B cell (primary cell): ENCODE measurements around the gene KLK15. TPM values are rescaled to one million over a fixed set of nuclear protein-coding genes. Genes with fewer than 3 reads are reported as not detected.

Source experiments
- ATAC-seq: fragments of 200-7000 bp; cut with Tn5 transposase; one replicate; pipeline ENCODE4 v1.10.0; 2021; ENCODE audit warnings: low read depth, mild to moderate bottlenecking, moderate number of reproducible peaks, moderate library complexity
- CTCF ChIA-PET: fragments of 350-600 bp; sonication (Branson Sonifier 250); formaldehyde crosslinking; loops from one replicate; lab custom pipeline; 2021; ENCODE audit warnings: antibody characterized with exemption, inconsistent platforms; lab: Charles Lee
- POLR2A ChIA-PET: fragments of 350-600 bp; sonication (Branson Sonifier 250); formaldehyde crosslinking; loops from one replicate; lab custom pipeline; 2021; ENCODE audit warnings: antibody characterized with exemption; lab: Charles Lee
- DNase-seq: peaks from one replicate; pipeline ENCODE4 v3.0.0; 2013
- H2AFZ ChIP-seq: 2 replicates; pipeline ENCODE4 v1.6.1; 2012; ENCODE audit warnings: mild to moderate bottlenecking, low read depth, low read length; ENCODE audit not compliant: insufficient read depth, poor library complexity, severe bottlenecking
- H3K27ac ChIP-seq, 2 donors: 1 replicate in 1 of 2; 2 replicates in 1 of 2; pipeline ENCODE4 v1.5.1; 2012 to 2013; ENCODE audit warnings: low read length in 2 of 2, mild to moderate bottlenecking in 2 of 2, moderate library complexity in 1 of 2
- H3K27me3 ChIP-seq, 4 experiments: fragments of 200-600 bp in 1 of 4; sonication (generic) in 1 of 4; replicated peaks in 1 of 4; 1 replicate in 2 of 4; 2 replicates in 2 of 4; pipeline versions ENCODE4 v1.6.1 to v1.7.0; 2013 to 2016; ENCODE audit warnings: low read length in 3 of 4, mild to moderate bottlenecking in 2 of 4, mixed read lengths in 1 of 4, moderate library complexity in 1 of 4; ENCODE audit not compliant: insufficient read depth in 4 of 4, control insufficient read depth in 3 of 4; ENCODE audit errors: control extremely low read depth in 1 of 4
- H3K36me3 ChIP-seq, 2 experiments: replicated peaks in 1 of 2; 1 replicate in 1 of 2; 2 replicates in 1 of 2; pipeline versions ENCODE4 v1.6.1 to v1.7.1; 2013; ENCODE audit warnings: low read length in 1 of 2; ENCODE audit not compliant: insufficient read depth in 2 of 2, control insufficient read depth in 1 of 2; ENCODE audit errors: control extremely low read depth in 1 of 2, extremely low read depth in 1 of 2
- H3K4me1 ChIP-seq, 2 donors: fragments of 200-600 bp in 1 of 2; sonication (generic) in 1 of 2; 1 replicate in 1 of 2; 2 replicates in 1 of 2; pipeline versions ENCODE4 v1.5.1 to v1.6.1; 2013 to 2017; ENCODE audit warnings: low read length in 2 of 2; ENCODE audit not compliant: control insufficient read depth in 2 of 2, insufficient read depth in 2 of 2
- H3K4me2 ChIP-seq: replicated peaks from 2 replicates; pipeline ENCODE3; 2012; ENCODE audit warnings: mild to moderate bottlenecking, low read depth, low read length; ENCODE audit not compliant: poor library complexity, severe bottlenecking
- H3K4me3 ChIP-seq, 5 experiments: fragments of 200-600 bp in 1 of 5; sonication (generic) in 1 of 5; 1 replicate in 3 of 5; 2 replicates in 2 of 5; pipeline versions ENCODE4 v1.5.1 to v1.7.0; 2011 to 2016; ENCODE audit warnings: low read length in 4 of 5, mild to moderate bottlenecking in 4 of 5, low read depth in 2 of 5, control low read depth in 1 of 5, moderate library complexity in 1 of 5; ENCODE audit not compliant: insufficient read depth in 1 of 5; ENCODE audit errors: control extremely low read depth in 1 of 5, extremely low read depth in 1 of 5
- H3K79me2 ChIP-seq: fragments of 200-600 bp; sonication (generic); one replicate; pipeline ENCODE4 v1.6.0; 2016; ENCODE audit warnings: low read length; ENCODE audit not compliant: control insufficient read depth, insufficient read depth
- H3K9ac ChIP-seq: fragments of 200-600 bp; sonication (generic); 2 replicates; pipeline ENCODE4 v1.6.1; 2017; ENCODE audit warnings: mild to moderate bottlenecking, low read length, moderate library complexity
- H3K9me3 ChIP-seq, 3 donors: one replicate each; pipeline versions ENCODE4 v1.6.1 to v1.7.1; 2013; ENCODE audit warnings: low read length in 2 of 3; ENCODE audit not compliant: control insufficient read depth in 2 of 3, insufficient read depth in 1 of 3; ENCODE audit errors: control extremely low read depth in 1 of 3
- H4K20me1 ChIP-seq: 2 replicates; pipeline ENCODE4 v1.6.0; 2012; ENCODE audit warnings: mild to moderate bottlenecking, low read length; ENCODE audit not compliant: insufficient read depth, control insufficient read depth, poor library complexity, severe bottlenecking
- H3K27ac Mint-ChIP-seq: one replicate; pipeline ENCODE4 v1.8.0; 2021; ENCODE audit warnings: mixed read lengths
- H3K27me3 Mint-ChIP-seq: one replicate; pipeline ENCODE4 v1.8.0; 2021; ENCODE audit warnings: mixed read lengths
- H3K4me1 Mint-ChIP-seq: one replicate; pipeline ENCODE4 v1.8.0; 2021; ENCODE audit warnings: mixed read lengths
- H3K4me3 Mint-ChIP-seq: one replicate; pipeline ENCODE4 v1.8.0; 2021; ENCODE audit warnings: mixed read lengths
- H3K9me3 Mint-ChIP-seq: one replicate; pipeline ENCODE4 v1.8.0; 2022; ENCODE audit warnings: mixed read lengths; ENCODE audit not compliant: insufficient read depth
- EZH2 ChIP-seq: IDR thresholded peaks from 2 replicates; pipeline ENCODE4 v1.6.1; 2012; ENCODE audit warnings: borderline replicate concordance, low read depth, mild to moderate bottlenecking, moderate library complexity, low read length; ENCODE audit not compliant: insufficient read depth, poor library complexity, severe bottlenecking
- WGBS: methylation state at CpG from one replicate; pipeline ENCODE4 v1.1.5; 2013; ENCODE audit warnings: missing lambda C conversion rate; ENCODE audit not compliant: insufficient coverage; 5-methylcytosine and 5-hydroxymethylcytosine counted together
- intact Hi-C: fragments of 100-400 bp; cut with micrococcal nuclease; formaldehyde crosslinking; loops from one replicate; pipeline ENCODE4 v1.10.0; 2022
- polyA plus RNA-seq: library from polyadenylated mRNA; depleted of rRNA; stranded (reverse); fragments of >200 nt; gene quantifications from 2 replicates; pipeline ENCODE4 v1.2.3, GENCODE V29; 2012
- total RNA-seq, 2 donors: library from RNA; stranded (reverse); fragments of 120-200 nt in 1 of 2; gene quantifications; 1 replicate in 1 of 2; 2 replicates in 1 of 2; pipeline versions ENCODE4 v1.2.3 to v1.2.4, GENCODE V29; 2013 to 2022
- TF ChIP-seq, protein P1 (sequence below): fragments of 200-600 bp; IDR thresholded peaks from one replicate; pipeline ENCODE4 v1.8.0; 2022; ENCODE audit warnings: antibody characterized with exemption, mild to moderate bottlenecking

The KLK15 gene
- total and polyA plus RNA-seq, 2 donors (not counting 1 experiment from before 2014, with no cell fraction given): 0.07 TPM; not detected in 1

DNA sequence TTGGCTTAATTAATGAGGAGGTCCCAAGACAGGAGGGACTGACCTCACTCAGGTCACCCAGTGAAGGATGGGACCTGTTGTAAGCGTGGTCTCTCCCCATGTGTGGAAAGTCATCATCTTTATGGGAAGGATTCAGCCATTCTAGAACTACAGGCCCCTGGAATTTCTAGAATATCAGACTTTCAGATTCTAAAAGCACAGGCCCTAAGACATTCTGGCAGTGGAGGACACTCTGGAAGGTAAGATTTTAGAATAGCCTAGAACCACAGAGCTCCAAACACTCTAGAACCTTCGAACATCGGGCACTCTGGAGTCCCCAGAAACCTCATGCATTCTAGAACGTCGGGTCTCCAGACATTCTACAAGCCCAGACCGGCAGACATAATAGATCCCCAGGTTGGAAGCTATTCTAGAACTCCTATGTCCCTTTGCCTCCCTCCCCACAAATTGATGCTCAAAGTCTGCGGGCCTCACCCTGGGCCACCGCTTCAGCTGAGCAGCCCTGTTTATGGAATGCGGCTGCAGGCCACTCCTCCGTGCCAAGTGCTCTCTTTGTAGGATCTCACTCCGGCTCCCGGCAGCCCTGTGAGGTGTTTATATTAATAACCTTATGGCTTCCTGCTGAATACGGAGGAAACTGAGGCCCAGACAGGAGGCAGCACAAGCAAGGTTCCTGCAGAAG, 1.9 kb upstream of the KLK15 start:
- Mint-ChIP-seq H3K4me1 (peaks cover 26% of the 10 kb centered on the region), H3K4me3 (peak overlapping the region; percentile 88), H3K27ac (no peak overlapping the region), H3K27me3 (peaks cover 46% of the 10 kb centered on the region), H3K9me3 (no peaks in the 10 kb centered on the region)
- Histone ChIP-seq H3K9ac (peak overlapping the region; percentile 66), H3K9me3 (peaks cover 0 to 5% (median 0%) of the 10 kb centered on the region in 3 donors), H3K4me2 (peak overlapping the region; percentile 73), H3K4me3 (peak overlapping the region in 4 of 5 experiments; percentile 51 to 67 (median 59)), H3K79me2 (no peaks in the 10 kb centered on the region), H3K4me1 (peaks cover 11 to 14% of the 10 kb centered on the region in 2 donors), H2AFZ (peak overlapping the region; percentile 74), H3K36me3 (no peaks in the 10 kb centered on the region), H3K27ac (no peak overlapping the region), H3K27me3 (peaks cover 0 to 48% (median 2%) of the 10 kb centered on the region in 4 experiments), H4K20me1 (no peaks in the 10 kb centered on the region)
- ChIA-PET CTCF (interaction anchor here (1.2 kb wide), 1 partner anchor 87 kb away, joined by 4 read pairs; no protein-coding TSS in a partner anchor), POLR2A (no interaction called here)
- ATAC-seq: no peak
- DNase-seq: no peak
- intact Hi-C loops: loop anchor here (2.0 to 5.0 kb wide), 2 partner anchors 30 to 62 kb away; no protein-coding TSS in a partner anchor
- 35% methylated on average over 11 of the region's 13 CpGs for WGBS
- no peak for TF ChIP-seq EZH2
- TF ChIP-seq, protein P1, sequence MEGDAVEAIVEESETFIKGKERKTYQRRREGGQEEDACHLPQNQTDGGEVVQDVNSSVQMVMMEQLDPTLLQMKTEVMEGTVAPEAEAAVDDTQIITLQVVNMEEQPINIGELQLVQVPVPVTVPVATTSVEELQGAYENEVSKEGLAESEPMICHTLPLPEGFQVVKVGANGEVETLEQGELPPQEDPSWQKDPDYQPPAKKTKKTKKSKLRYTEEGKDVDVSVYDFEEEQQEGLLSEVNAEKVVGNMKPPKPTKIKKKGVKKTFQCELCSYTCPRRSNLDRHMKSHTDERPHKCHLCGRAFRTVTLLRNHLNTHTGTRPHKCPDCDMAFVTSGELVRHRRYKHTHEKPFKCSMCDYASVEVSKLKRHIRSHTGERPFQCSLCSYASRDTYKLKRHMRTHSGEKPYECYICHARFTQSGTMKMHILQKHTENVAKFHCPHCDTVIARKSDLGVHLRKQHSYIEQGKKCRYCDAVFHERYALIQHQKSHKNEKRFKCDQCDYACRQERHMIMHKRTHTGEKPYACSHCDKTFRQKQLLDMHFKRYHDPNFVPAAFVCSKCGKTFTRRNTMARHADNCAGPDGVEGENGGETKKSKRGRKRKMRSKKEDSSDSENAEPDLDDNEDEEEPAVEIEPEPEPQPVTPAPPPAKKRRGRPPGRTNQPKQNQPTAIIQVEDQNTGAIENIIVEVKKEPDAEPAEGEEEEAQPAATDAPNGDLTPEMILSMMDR: no peak

DNA sequence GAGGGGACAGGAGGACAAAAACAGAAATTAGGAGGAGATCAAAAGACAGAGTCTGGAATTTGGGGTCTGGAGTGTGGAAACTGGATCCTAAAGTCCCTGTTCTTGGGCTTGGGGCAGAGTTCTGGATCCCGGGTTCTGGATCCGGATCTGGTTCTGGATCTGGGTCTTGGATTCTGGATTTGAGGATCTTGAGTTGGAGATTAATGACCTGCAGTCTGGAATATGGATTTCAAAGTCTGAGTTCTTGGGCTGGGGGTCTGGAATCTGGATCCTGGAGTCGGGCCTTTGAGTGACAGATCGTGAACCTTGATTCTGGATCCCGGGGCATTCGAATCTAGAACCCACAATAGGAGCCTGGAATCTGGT, 411 bp upstream of the KLK15 start:
- peaks cover 11 to 14% of the 10 kb centered on the region in 2 donors for H3K4me1 ChIP-seq
- H3K9ac ChIP-seq: no peak overlapping the region
- no peak overlapping the region for H2AFZ ChIP-seq
- POLR2A ChIA-PET: no interaction called here
- peaks cover 0 to 5% (median 0%) of the 10 kb centered on the region in 3 donors for H3K9me3 ChIP-seq
- H3K27ac Mint-ChIP-seq: no peak overlapping the region
- CTCF ChIA-PET: no interaction called here
- no peaks in the 10 kb centered on the region for H3K9me3 Mint-ChIP-seq
- H3K4me3 Mint-ChIP-seq: no peak overlapping the region
- H3K4me1 Mint-ChIP-seq: peaks cover 26% of the 10 kb centered on the region
- DNase-seq (no peak), ATAC-seq (no peak)
- no peak overlapping the region for H3K4me2 ChIP-seq
- peaks cover 47% of the 10 kb centered on the region for H3K27me3 Mint-ChIP-seq
- H3K27me3 ChIP-seq: peaks cover 0 to 48% (median 2%) of the 10 kb centered on the region in 4 experiments
- no peak overlapping the region for H3K4me3 ChIP-seq
- intact Hi-C loops: loop anchor here (2.0 kb wide), 1 partner anchor 29 kb away; no protein-coding TSS in a partner anchor
- H3K36me3 ChIP-seq: no peaks in the 10 kb centered on the region
- H3K27ac ChIP-seq: no peak overlapping the region
- 98% methylated on average over 6 of the region's 6 CpGs for WGBS
- no peaks in the 10 kb centered on the region for H4K20me1 ChIP-seq
- TF ChIP-seq, protein P1: no peak
- TF ChIP-seq EZH2: no peak
- no peaks in the 10 kb centered on the region for H3K79me2 ChIP-seq
